ENCODE measurements around the gene OR52M1. TPM values are rescaled to one million over a fixed set of nuclear protein-coding genes. Genes with fewer than 3 reads are reported as not detected.

The OR52M1 gene
- total RNA-seq, 2 experiments from 2014 or later: not detected

DNA sequence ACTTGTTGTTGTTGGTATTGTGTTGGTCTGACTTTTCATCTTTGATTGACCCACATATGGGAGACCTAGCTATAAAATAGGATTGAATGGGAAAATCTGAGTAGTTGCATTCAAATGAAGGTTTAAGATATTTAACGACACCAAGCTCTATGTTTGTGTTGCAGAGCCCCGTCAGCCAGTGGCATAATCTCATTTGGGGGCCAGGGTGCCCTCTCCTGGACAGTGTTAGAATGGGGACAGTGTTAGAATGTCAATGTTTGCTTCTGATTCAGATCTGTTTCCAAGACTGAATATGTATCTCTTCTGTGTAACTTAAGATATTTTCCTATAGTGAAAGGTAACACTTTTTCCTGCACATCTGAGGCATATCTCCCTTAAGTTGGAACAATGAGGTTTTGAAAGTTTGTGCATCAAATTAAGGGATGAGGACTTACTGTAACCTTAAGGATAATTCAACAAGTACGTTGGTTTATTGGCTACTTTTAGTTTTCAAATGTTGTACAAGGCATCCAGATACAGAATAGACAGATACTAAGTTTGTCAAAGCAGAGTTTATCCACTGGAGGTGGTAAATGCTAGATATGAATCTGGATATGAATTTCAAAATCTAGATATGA lies 5.3 kb upstream of the OR52M1 start:
- peak; percentile 26 for DNase-seq (ENCODE audit: low spot score)
- intact Hi-C loops (cut with micrococcal nuclease; ENCODE audit: unreplicated experiment): loop anchor here (1.0 kb wide), 1 partner anchor 352 kb away; no protein-coding TSS in a partner anchor
- Histone ChIP-seq H4K20me1 (ENCODE audit: insufficient read depth, low read length) (no peaks in the 10 kb centered on the region), H3K4me3 (ENCODE audit: low read depth, low read length, poor library complexity, severe bottlenecking) (no peak overlapping the region), H2AFZ (ENCODE audit: low read length) (no peak overlapping the region), H3K27ac (ENCODE audit: low read depth, low read length, poor library complexity, severe bottlenecking) (no peak overlapping the region), H3K79me2 (ENCODE audit: insufficient read depth, low read depth, low read length) (no peaks in the 10 kb centered on the region), H3K9me3 (ENCODE audit: low read length) (no peaks in the 10 kb centered on the region), H3K36me3 (ENCODE audit: insufficient read depth, low read length) (no peaks in the 10 kb centered on the region), H3K4me2 (ENCODE audit: low read length) (no peak overlapping the region), H3K9me2 (ENCODE audit: insufficient read depth, low read length) (no peaks in the 10 kb centered on the region), H3K4me1 (ENCODE audit: insufficient read depth, low read length, poor library complexity, severe bottlenecking) (no peaks in the 10 kb centered on the region)
- ChIA-PET POLR2A (no interaction called here), CTCF (ENCODE audit: unreplicated experiment) (interaction anchor here (1.4 kb wide), 1 partner anchor 352 kb away, joined by 6 read pairs; no protein-coding TSS in a partner anchor)
- no peak for TF ChIP-seq EZH2phosphoT487 (IDR thresholded peaks at IDR 0.05; ENCODE audit: borderline replicate concordance, low read depth, low read length)
- TF ChIP-seq, protein P1, sequence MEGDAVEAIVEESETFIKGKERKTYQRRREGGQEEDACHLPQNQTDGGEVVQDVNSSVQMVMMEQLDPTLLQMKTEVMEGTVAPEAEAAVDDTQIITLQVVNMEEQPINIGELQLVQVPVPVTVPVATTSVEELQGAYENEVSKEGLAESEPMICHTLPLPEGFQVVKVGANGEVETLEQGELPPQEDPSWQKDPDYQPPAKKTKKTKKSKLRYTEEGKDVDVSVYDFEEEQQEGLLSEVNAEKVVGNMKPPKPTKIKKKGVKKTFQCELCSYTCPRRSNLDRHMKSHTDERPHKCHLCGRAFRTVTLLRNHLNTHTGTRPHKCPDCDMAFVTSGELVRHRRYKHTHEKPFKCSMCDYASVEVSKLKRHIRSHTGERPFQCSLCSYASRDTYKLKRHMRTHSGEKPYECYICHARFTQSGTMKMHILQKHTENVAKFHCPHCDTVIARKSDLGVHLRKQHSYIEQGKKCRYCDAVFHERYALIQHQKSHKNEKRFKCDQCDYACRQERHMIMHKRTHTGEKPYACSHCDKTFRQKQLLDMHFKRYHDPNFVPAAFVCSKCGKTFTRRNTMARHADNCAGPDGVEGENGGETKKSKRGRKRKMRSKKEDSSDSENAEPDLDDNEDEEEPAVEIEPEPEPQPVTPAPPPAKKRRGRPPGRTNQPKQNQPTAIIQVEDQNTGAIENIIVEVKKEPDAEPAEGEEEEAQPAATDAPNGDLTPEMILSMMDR (conservative IDR thresholded peaks at IDR 0.05; ENCODE audit: low read length): peak; percentile 81
- BruUV-seq (replicated peaks): no TSS peak

DNA sequence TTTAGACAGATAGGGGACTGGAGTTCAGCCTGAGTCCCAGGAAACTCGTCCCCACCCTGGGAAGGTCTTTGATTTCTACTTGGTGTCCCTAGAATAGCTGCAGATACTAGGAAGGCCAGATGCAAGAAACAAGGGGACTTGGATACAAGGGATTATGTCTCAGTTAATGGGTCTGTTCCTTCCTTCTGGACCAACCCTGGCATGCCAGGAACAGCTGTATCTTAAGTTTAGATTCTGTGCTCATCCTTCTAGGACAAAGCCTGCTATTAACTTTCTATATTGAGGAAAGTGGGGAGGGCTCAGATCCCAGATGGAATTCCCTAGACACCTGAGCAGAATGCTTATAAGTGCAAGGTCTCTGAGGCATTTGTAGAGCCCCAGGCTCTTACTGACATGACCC lies 3.9 kb upstream of the OR52M1 start:
- H4K20me1 ChIP-seq (ENCODE audit: insufficient read depth, low read length): no peaks in the 10 kb centered on the region
- TF ChIP-seq, protein P1 (conservative IDR thresholded peaks at IDR 0.05; ENCODE audit: low read length): no peak
- no peak for TF ChIP-seq EZH2phosphoT487 (IDR thresholded peaks at IDR 0.05; ENCODE audit: borderline replicate concordance, low read depth, low read length)
- H3K4me1 ChIP-seq (ENCODE audit: insufficient read depth, low read length, poor library complexity, severe bottlenecking): no peaks in the 10 kb centered on the region
- no peak overlapping the region for H3K4me3 ChIP-seq (ENCODE audit: low read depth, low read length, poor library complexity, severe bottlenecking)
- H3K79me2 ChIP-seq (ENCODE audit: insufficient read depth, low read depth, low read length): no peaks in the 10 kb centered on the region
- POLR2A ChIA-PET: no interaction called here
- H3K36me3 ChIP-seq (ENCODE audit: insufficient read depth, low read length): no peaks in the 10 kb centered on the region
- H3K9me3 ChIP-seq (ENCODE audit: low read length): no peaks in the 10 kb centered on the region
- H3K27ac ChIP-seq (ENCODE audit: low read depth, low read length, poor library complexity, severe bottlenecking): no peak overlapping the region
- H3K9me2 ChIP-seq (ENCODE audit: insufficient read depth, low read length): no peaks in the 10 kb centered on the region
- H2AFZ ChIP-seq (ENCODE audit: low read length): no peak overlapping the region
- intact Hi-C loops (cut with micrococcal nuclease; ENCODE audit: unreplicated experiment): no loop called here
- no peak overlapping the region for H3K4me2 ChIP-seq (ENCODE audit: low read length)
- CTCF ChIA-PET (ENCODE audit: unreplicated experiment): no interaction called here
- no peak for DNase-seq (ENCODE audit: low spot score)
- BruUV-seq (replicated peaks): no TSS peak

GRCh38 chr11:4543561-4543960 lies 1.4 kb upstream of the OR52M1 start:
- Histone ChIP-seq H3K9me3 (ENCODE audit: low read length) (no peaks in the 10 kb centered on the region), H2AFZ (ENCODE audit: low read length) (no peak overlapping the region), H4K20me1 (ENCODE audit: insufficient read depth, low read length) (no peaks in the 10 kb centered on the region), H3K4me2 (ENCODE audit: low read length) (no peak overlapping the region), H3K4me1 (ENCODE audit: insufficient read depth, low read length, poor library complexity, severe bottlenecking) (no peaks in the 10 kb centered on the region), H3K36me3 (ENCODE audit: insufficient read depth, low read length) (no peaks in the 10 kb centered on the region), H3K9me2 (ENCODE audit: insufficient read depth, low read length) (no peaks in the 10 kb centered on the region), H3K79me2 (ENCODE audit: insufficient read depth, low read depth, low read length) (no peaks in the 10 kb centered on the region), H3K4me3 (ENCODE audit: low read depth, low read length, poor library complexity, severe bottlenecking) (no peak overlapping the region), H3K27ac (ENCODE audit: low read depth, low read length, poor library complexity, severe bottlenecking) (no peak overlapping the region)
- intact Hi-C loops (cut with micrococcal nuclease; ENCODE audit: unreplicated experiment): no loop called here
- ChIA-PET CTCF (ENCODE audit: unreplicated experiment) (no interaction called here), POLR2A (no interaction called here)
- no TSS peak for BruUV-seq (replicated peaks)
- no peak for TF ChIP-seq EZH2phosphoT487 (IDR thresholded peaks at IDR 0.05; ENCODE audit: borderline replicate concordance, low read depth, low read length)
- TF ChIP-seq, protein P1 (conservative IDR thresholded peaks at IDR 0.05; ENCODE audit: low read length): no peak
- no peak for DNase-seq (ENCODE audit: low spot score)
